ENCODE results near the gene BOLA1. TPM values are rescaled to one million over a fixed set of nuclear protein-coding genes. Genes with fewer than 3 reads are reported as not detected.

Gene BOLA1
- total and polyA plus RNA-seq, 2 of the 13 experiments (the other 11 are each of a cell fraction or from before 2014, with no cell fraction given): 3.2 to 4.2 TPM

- TF ChIP-seq RFX3 (CRISPR knock-in tag; IDR thresholded peaks at IDR 0.05) (no peak), MXD1 (CRISPR knock-in tag; IDR thresholded peaks at IDR 0.05) (peak; percentile 43; the same call in 1 of the 2 replicates), MEF2D (CRISPR knock-in tag; IDR thresholded peaks at IDR 0.05) (peak; percentile 17; the same call in 1 of the 2 replicates), NONO (IDR thresholded peaks at IDR 0.05) (no peak), NONO (CRISPR knock-in tag; conservative IDR thresholded peaks at IDR 0.05) (peak; percentile 60; the same call in 1 of the 2 replicates), FOXJ3 (CRISPR knock-in tag; IDR thresholded peaks at IDR 0.05; ENCODE audit: borderline replicate concordance) (0 out of 2 replicates have a peak, but pooled peaks have one; percentile 3), MEIS2 (CRISPR knock-in tag; IDR thresholded peaks at IDR 0.05) (peak; percentile 36), BRD4 (CRISPR knock-in tag; IDR thresholded peaks at IDR 0.05) (peak; percentile 53; the same call in 1 of the 2 replicates), RBM22 (optimal IDR thresholded peaks at IDR 0.05; ENCODE audit: low read length) (no peak), DMAP1 (CRISPR knock-in tag; IDR thresholded peaks at IDR 0.05) (peak; percentile 26; the same call in 1 of the 2 replicates), FOSL2 (CRISPR knock-in tag; IDR thresholded peaks at IDR 0.05) (no peak; the same call in 1 of the 2 replicates), MATR3 (CRISPR knock-in tag; IDR thresholded peaks at IDR 0.05) (no peak), ATM (IDR thresholded peaks at IDR 0.05; ENCODE audit: borderline replicate concordance) (no peak), MBNL3 (CRISPR knock-in tag; conservative IDR thresholded peaks at IDR 0.05) (no peak), KLF9 (CRISPR knock-in tag; IDR thresholded peaks at IDR 0.05; ENCODE audit: low read depth) (peak; percentile 55; the same call in 1 of the 2 replicates), GABPA (IDR thresholded peaks at IDR 0.05; ENCODE audit: low read depth, low read length) (no peak), GABPA (CRISPR knock-in tag; IDR thresholded peaks at IDR 0.05; ENCODE audit: low read depth) (peak; percentile 14; the same call in 1 of the 2 replicates), ARID2 (CRISPR knock-in tag; IDR thresholded peaks at IDR 0.05; ENCODE audit: borderline replicate concordance) (no peak), ZNF674 (CRISPR knock-in tag; IDR thresholded peaks at IDR 0.05; ENCODE audit: low read depth) (0 out of 2 replicates have a peak, but pooled peaks have one; percentile 68), ZNF138 (CRISPR knock-in tag; IDR thresholded peaks at IDR 0.05; ENCODE audit: low read depth) (peak; percentile 65), ZMYM2 (CRISPR knock-in tag; IDR thresholded peaks at IDR 0.05) (0 out of 2 replicates have a peak, but pooled peaks have one; percentile 16)
- TF ChIP-seq, protein P1, sequence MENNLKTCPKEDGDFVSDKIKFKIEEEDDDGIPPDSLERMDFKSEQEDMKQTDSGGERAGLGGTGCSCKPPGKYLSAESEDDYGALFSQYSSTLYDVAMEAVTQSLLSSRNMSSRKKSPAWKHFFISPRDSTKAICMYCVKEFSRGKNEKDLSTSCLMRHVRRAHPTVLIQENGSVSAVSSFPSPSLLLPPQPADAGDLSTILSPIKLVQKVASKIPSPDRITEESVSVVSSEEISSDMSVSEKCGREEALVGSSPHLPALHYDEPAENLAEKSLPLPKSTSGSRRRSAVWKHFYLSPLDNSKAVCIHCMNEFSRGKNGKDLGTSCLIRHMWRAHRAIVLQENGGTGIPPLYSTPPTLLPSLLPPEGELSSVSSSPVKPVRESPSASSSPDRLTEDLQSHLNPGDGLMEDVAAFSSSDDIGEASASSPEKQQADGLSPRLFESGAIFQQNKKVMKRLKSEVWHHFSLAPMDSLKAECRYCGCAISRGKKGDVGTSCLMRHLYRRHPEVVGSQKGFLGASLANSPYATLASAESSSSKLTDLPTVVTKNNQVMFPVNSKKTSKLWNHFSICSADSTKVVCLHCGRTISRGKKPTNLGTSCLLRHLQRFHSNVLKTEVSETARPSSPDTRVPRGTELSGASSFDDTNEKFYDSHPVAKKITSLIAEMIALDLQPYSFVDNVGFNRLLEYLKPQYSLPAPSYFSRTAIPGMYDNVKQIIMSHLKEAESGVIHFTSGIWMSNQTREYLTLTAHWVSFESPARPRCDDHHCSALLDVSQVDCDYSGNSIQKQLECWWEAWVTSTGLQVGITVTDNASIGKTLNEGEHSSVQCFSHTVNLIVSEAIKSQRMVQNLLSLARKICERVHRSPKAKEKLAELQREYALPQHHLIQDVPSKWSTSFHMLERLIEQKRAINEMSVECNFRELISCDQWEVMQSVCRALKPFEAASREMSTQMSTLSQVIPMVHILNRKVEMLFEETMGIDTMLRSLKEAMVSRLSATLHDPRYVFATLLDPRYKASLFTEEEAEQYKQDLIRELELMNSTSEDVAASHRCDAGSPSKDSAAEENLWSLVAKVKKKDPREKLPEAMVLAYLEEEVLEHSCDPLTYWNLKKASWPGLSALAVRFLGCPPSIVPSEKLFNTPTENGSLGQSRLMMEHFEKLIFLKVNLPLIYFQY (CRISPR knock-in tag; IDR thresholded peaks at IDR 0.05; ENCODE audit: borderline replicate concordance): peak; percentile 55; the same call in 1 of the 2 replicates
- TF ChIP-seq, protein P2, sequence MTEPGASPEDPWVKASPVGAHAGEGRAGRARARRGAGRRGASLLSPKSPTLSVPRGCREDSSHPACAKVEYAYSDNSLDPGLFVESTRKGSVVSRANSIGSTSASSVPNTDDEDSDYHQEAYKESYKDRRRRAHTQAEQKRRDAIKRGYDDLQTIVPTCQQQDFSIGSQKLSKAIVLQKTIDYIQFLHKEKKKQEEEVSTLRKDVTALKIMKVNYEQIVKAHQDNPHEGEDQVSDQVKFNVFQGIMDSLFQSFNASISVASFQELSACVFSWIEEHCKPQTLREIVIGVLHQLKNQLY (CRISPR knock-in tag; IDR thresholded peaks at IDR 0.05): peak; percentile 27
- TF ChIP-seq, protein P3, sequence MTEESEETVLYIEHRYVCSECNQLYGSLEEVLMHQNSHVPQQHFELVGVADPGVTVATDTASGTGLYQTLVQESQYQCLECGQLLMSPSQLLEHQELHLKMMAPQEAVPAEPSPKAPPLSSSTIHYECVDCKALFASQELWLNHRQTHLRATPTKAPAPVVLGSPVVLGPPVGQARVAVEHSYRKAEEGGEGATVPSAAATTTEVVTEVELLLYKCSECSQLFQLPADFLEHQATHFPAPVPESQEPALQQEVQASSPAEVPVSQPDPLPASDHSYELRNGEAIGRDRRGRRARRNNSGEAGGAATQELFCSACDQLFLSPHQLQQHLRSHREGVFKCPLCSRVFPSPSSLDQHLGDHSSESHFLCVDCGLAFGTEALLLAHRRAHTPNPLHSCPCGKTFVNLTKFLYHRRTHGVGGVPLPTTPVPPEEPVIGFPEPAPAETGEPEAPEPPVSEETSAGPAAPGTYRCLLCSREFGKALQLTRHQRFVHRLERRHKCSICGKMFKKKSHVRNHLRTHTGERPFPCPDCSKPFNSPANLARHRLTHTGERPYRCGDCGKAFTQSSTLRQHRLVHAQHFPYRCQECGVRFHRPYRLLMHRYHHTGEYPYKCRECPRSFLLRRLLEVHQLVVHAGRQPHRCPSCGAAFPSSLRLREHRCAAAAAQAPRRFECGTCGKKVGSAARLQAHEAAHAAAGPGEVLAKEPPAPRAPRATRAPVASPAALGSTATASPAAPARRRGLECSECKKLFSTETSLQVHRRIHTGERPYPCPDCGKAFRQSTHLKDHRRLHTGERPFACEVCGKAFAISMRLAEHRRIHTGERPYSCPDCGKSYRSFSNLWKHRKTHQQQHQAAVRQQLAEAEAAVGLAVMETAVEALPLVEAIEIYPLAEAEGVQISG (CRISPR knock-in tag; IDR thresholded peaks at IDR 0.05): no peak; the same call in none of the 2 replicates
These were observed 12.8 kb upstream of the BOLA1 start (continued) for GRCh38 chr1:149886396-149887195.

Data from HepG2 (cell line).